GM23338 (cell line): ENCODE results near the gene RHBDD2. TPM values are rescaled to one million over a fixed set of nuclear protein-coding genes. Genes with fewer than 3 reads are reported as not detected.
"Not testable (repeated sequence)": the region's sequence is repeated elsewhere in the genome, so short reads cannot be mapped to it uniquely, and the experiment has no call there.

Experiments used
- ATAC-seq: fragments of 200-7000 bp; cut with Tn5 transposase; 3 replicates; pipeline ENCODE4 v1.9.1; 2020
- DNase-seq: peaks from one replicate; pipeline ENCODE4 v3.0.0-alpha.2; 2015; ENCODE audit warnings: low spot score
- H2AFZ ChIP-seq: fragments of 200-600 bp; sonication (generic); 2 replicates; pipeline ENCODE4 v1.8.0; 2016; ENCODE audit warnings: antibody characterized with exemption, mild to moderate bottlenecking, moderate library complexity
- H3F3A ChIP-seq: fragments of 200-600 bp; sonication (generic); replicated peaks from 2 replicates; pipeline ENCODE4 v1.8.0; 2017; ENCODE audit warnings: antibody characterized with exemption, mixed run types, low read depth
- H3K27ac ChIP-seq: fragments of 200-600 bp; sonication (generic); 2 replicates; pipeline ENCODE4 v1.6.1; 2016; ENCODE audit warnings: low read depth
- H3K27me3 ChIP-seq: fragments of 200-600 bp; sonication (generic); 2 replicates; pipeline ENCODE4 v1.8.0; 2016; ENCODE audit warnings: mild to moderate bottlenecking, mixed run types, moderate library complexity; ENCODE audit not compliant: insufficient read depth
- H3K36me3 ChIP-seq: fragments of 200-600 bp; sonication (generic); 2 replicates; pipeline ENCODE4 v1.8.0; 2016; ENCODE audit warnings: mild to moderate bottlenecking; ENCODE audit not compliant: insufficient read depth
- H3K4me1 ChIP-seq: fragments of 200-600 bp; sonication (generic); 2 replicates; pipeline ENCODE4 v1.8.0; 2016; ENCODE audit warnings: mild to moderate bottlenecking, moderate library complexity; ENCODE audit not compliant: insufficient read depth
- H3K4me2 ChIP-seq: fragments of 200-600 bp; sonication (generic); 2 replicates; pipeline ENCODE4 v1.7.1; 2017; ENCODE audit warnings: mixed run types
- H3K4me3 ChIP-seq: fragments of 200-600 bp; sonication (generic); 2 replicates; pipeline ENCODE4 v1.6.1; 2016; ENCODE audit warnings: mixed run types
- H3K79me2 ChIP-seq: fragments of 200-600 bp; sonication (generic); replicated peaks from 2 replicates; pipeline ENCODE4 v1.8.0; 2017; ENCODE audit warnings: mild to moderate bottlenecking; ENCODE audit not compliant: insufficient read depth
- H3K9me2 ChIP-seq: fragments of 200-600 bp; sonication (generic); 2 replicates; pipeline ENCODE4 v1.8.0; 2017; ENCODE audit not compliant: insufficient read depth
- H4K20me1 ChIP-seq: fragments of 200-600 bp; sonication (generic); replicated peaks from 2 replicates; pipeline ENCODE4 v1.8.0; 2017; ENCODE audit warnings: mild to moderate bottlenecking; ENCODE audit not compliant: insufficient read depth
- H3K27ac Mint-ChIP-seq: 2 replicates; pipeline ENCODE4 v1.8.0; 2020; ENCODE audit warnings: inconsistent platforms, mild to moderate bottlenecking, moderate library complexity, mixed read lengths
- H3K27me3 Mint-ChIP-seq: 3 replicates; pipeline ENCODE4 v1.8.0; 2022; ENCODE audit warnings: low read depth, mild to moderate bottlenecking, moderate library complexity, mixed read lengths, inconsistent platforms; ENCODE audit not compliant: insufficient read depth, poor library complexity
- H3K36me3 Mint-ChIP-seq: 3 replicates; pipeline ENCODE4 v1.8.0; 2021; ENCODE audit warnings: low read depth, mild to moderate bottlenecking, inconsistent platforms, moderate library complexity, mixed read lengths
- H3K4me1 Mint-ChIP-seq: 3 replicates; pipeline ENCODE4 v1.8.0; 2020; ENCODE audit warnings: mild to moderate bottlenecking, inconsistent platforms, mixed read lengths
- H3K4me3 Mint-ChIP-seq: 3 replicates; pipeline ENCODE4 v1.8.0; 2021; ENCODE audit warnings: moderate library complexity, mild to moderate bottlenecking, inconsistent platforms, mixed read lengths
- H3K9me3 Mint-ChIP-seq: 3 replicates; pipeline ENCODE4 v1.8.0; 2020; ENCODE audit warnings: moderate library complexity, mild to moderate bottlenecking, inconsistent platforms, mixed read lengths
- CTCF ChIP-seq, 2 experiments: fragments of 200-600 bp in 1 of 2; sonication (generic) in 1 of 2; conservative IDR thresholded peaks; 2 replicates each; pipeline versions ENCODE4 v1.5.1 to v1.6.1; 2016 to 2017; ENCODE audit warnings: antibody characterized with exemption in 2 of 2, low read depth in 2 of 2, mild to moderate bottlenecking in 2 of 2, moderate library complexity in 1 of 2
- ETS1 ChIP-seq: IDR thresholded peaks from 2 replicates; pipeline ENCODE4 v1.6.1; 2016; ENCODE audit warnings: antibody characterized with exemption
- EZH2 ChIP-seq: fragments of 200-600 bp; sonication (generic); IDR thresholded peaks from one replicate; pipeline ENCODE4 v1.8.0; 2017; ENCODE audit warnings: antibody characterized with exemption, mild to moderate bottlenecking, low read depth; ENCODE audit not compliant: unreplicated experiment
- NANOG ChIP-seq: IDR thresholded peaks from 2 replicates; pipeline ENCODE4 v1.6.1; 2016; ENCODE audit warnings: antibody characterized with exemption, borderline replicate concordance
- POLR2AphosphoS5 ChIP-seq: IDR thresholded peaks from 2 replicates; pipeline ENCODE4 v1.6.1; 2016; ENCODE audit warnings: antibody characterized with exemption, low read depth
- REST ChIP-seq: IDR thresholded peaks from one replicate; pipeline ENCODE4 v1.6.1; 2018; ENCODE audit warnings: antibody characterized with exemption; ENCODE audit not compliant: unreplicated experiment
- ZNF331 ChIP-seq: fragments of 250-450 bp; sonication (Bioruptor Pico); IDR thresholded peaks from 2 replicates; pipeline ENCODE4 v1.5.0; 2020; ENCODE audit warnings: low read depth, mild to moderate bottlenecking, moderate library complexity
- polyA plus RNA-seq: library from polyadenylated mRNA; unstranded; fragments of >200 nt; fragmentation: Nextera tagmentation; extraction: Ambion mirVana; gene quantifications from 2 replicates; pipeline ENCODE4 v1.2.1, GENCODE V29; 2016
- total RNA-seq: library from RNA; depleted of rRNA; stranded (reverse); fragments of >200 nt; shearing (Covaris generic); gene quantifications from 2 replicates; pipeline ENCODE4 v1.2.3, GENCODE V29; 2014

RHBDD2 gene
- total and polyA plus RNA-seq, 2 experiments from 2014 or later: 23.1 to 25.7 TPM

- H2AFZ ChIP-seq: no peak overlapping the region
- H3K4me2 ChIP-seq: no peak overlapping the region
- H3K79me2 ChIP-seq: no peaks in the 10 kb centered on the region
- TF ChIP-seq POLR2AphosphoS5: no peak
- TF ChIP-seq ETS1: no peak
- TF ChIP-seq NANOG: no peak
- no peak for TF ChIP-seq CTCF (conservative IDR thresholded peaks at IDR 0.05; ENCODE audit: low read depth in 2 of 2)
- TF ChIP-seq ZNF331: no peak
- TF ChIP-seq EZH2: no peak
- no peak for TF ChIP-seq REST
- H3K4me3 Mint-ChIP-seq: no peak overlapping the region
- DNase-seq (no peak), ATAC-seq (no peak)
- H3F3A ChIP-seq: no peaks in the 10 kb centered on the region
- no peaks in the 10 kb centered on the region for H3K27me3 ChIP-seq
- H3K27me3 Mint-ChIP-seq: peaks cover 2% of the 10 kb centered on the region
- no peak overlapping the region for H3K27ac Mint-ChIP-seq
- H3K27ac ChIP-seq: no peak overlapping the region
- H3K9me3 Mint-ChIP-seq: peaks cover 2% of the 10 kb centered on the region; the same call in 1 of the 3 replicates
- no peaks in the 10 kb centered on the region for H3K4me1 ChIP-seq
- no peaks in the 10 kb centered on the region for H3K36me3 ChIP-seq
- no peak overlapping the region for H3K4me3 ChIP-seq
- H4K20me1 ChIP-seq: no peaks in the 10 kb centered on the region
- no peaks in the 10 kb centered on the region for H3K9me2 ChIP-seq
- H3K4me1 Mint-ChIP-seq: no peaks in the 10 kb centered on the region
- no peaks in the 10 kb centered on the region; the same call in 2 of the 3 replicates for H3K36me3 Mint-ChIP-seq
These were observed 24.6 kb upstream of the RHBDD2 start for GRCh38 chr7:75854233-75854632.

- H3K36me3 Mint-ChIP-seq, H3K4me3 Mint-ChIP-seq: not testable (repeated sequence)
These were observed 24.0 kb upstream of the RHBDD2 start for GRCh38 chr7:75854813-75855345.

More at GRCh38 chr7:75854813-75855345, 24.0 kb upstream of the RHBDD2 start:
- not testable (repeated sequence) for H3K4me3 ChIP-seq, H3K9me2 ChIP-seq, H3K27me3 ChIP-seq, H3F3A ChIP-seq, H3K36me3 ChIP-seq, H3K27ac Mint-ChIP-seq, H3K27me3 Mint-ChIP-seq, H3K9me3 Mint-ChIP-seq, H3K4me2 ChIP-seq, H2AFZ ChIP-seq, H3K79me2 ChIP-seq, DNase-seq, ATAC-seq, H3K27ac ChIP-seq, H3K4me1 Mint-ChIP-seq, H3K4me1 ChIP-seq, H4K20me1 ChIP-seq
